ENCODE results near the gene ARPC2.
"Not testable (repeated sequence)": the region's sequence is repeated elsewhere in the genome, so short reads cannot be mapped to it uniquely, and the experiment has no call there.

ARPC2 gene

GRCh38 chr2:218216674-218217359 lies at the start of gene ARPC2:
Gene ARPC2 (plus strand): TSS chr2:218217189. CDS start chr2:218217471, 282 bp downstream.
- TF ChIP-seq, protein P1, sequence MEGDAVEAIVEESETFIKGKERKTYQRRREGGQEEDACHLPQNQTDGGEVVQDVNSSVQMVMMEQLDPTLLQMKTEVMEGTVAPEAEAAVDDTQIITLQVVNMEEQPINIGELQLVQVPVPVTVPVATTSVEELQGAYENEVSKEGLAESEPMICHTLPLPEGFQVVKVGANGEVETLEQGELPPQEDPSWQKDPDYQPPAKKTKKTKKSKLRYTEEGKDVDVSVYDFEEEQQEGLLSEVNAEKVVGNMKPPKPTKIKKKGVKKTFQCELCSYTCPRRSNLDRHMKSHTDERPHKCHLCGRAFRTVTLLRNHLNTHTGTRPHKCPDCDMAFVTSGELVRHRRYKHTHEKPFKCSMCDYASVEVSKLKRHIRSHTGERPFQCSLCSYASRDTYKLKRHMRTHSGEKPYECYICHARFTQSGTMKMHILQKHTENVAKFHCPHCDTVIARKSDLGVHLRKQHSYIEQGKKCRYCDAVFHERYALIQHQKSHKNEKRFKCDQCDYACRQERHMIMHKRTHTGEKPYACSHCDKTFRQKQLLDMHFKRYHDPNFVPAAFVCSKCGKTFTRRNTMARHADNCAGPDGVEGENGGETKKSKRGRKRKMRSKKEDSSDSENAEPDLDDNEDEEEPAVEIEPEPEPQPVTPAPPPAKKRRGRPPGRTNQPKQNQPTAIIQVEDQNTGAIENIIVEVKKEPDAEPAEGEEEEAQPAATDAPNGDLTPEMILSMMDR (IDR thresholded peaks at IDR 0.05; ENCODE audit: control extremely low read depth, extremely low read depth, low read depth, missing control alignments), result no peak
- peak; percentile 95 for DNase-seq (ENCODE audit: extremely low spot score)
- CTCF ChIA-PET, result interaction anchor here (0.7 to 1.8 kb wide), 4 partner anchors 14 to 330 kb away, joined by 3 to 8 read pairs (median 3); partner anchors contain the start of genes AAMP and PNKD
- POLR2A ChIA-PET, result interaction anchor here (1.2 kb wide), 1 partner anchor 28 kb away, joined by 4 read pairs; no protein-coding TSS in a partner anchor

- CTCF ChIA-PET, result interaction anchor here (0.7 to 2.6 kb wide), 17 partner anchors 8 to 507 kb away, joined by 3 to 15 read pairs (median 3); no protein-coding TSS in a partner anchor
- no peak for DNase-seq (ENCODE audit: extremely low spot score)
- POLR2A ChIA-PET, result no interaction called here
- TF ChIP-seq, protein P1 (IDR thresholded peaks at IDR 0.05; ENCODE audit: control extremely low read depth, extremely low read depth, low read depth, missing control alignments), result no peak
These were observed 49.0 kb upstream of the ARPC2 start for GRCh38 chr2:218168016-218168415.

GRCh38 chr2:218168635-218169462 lies 48.1 kb upstream of the ARPC2 start:
- ChIA-PET CTCF (interaction anchor here (0.7 to 2.6 kb wide), 17 partner anchors 9 to 507 kb away, joined by 3 to 15 read pairs (median 3); no protein-coding TSS in a partner anchor), POLR2A (no interaction called here)
- peak; percentile 71 for DNase-seq (ENCODE audit: extremely low spot score)
- TF ChIP-seq, protein P1 (IDR thresholded peaks at IDR 0.05; ENCODE audit: control extremely low read depth, extremely low read depth, low read depth, missing control alignments), result peak; percentile 43

DNA sequence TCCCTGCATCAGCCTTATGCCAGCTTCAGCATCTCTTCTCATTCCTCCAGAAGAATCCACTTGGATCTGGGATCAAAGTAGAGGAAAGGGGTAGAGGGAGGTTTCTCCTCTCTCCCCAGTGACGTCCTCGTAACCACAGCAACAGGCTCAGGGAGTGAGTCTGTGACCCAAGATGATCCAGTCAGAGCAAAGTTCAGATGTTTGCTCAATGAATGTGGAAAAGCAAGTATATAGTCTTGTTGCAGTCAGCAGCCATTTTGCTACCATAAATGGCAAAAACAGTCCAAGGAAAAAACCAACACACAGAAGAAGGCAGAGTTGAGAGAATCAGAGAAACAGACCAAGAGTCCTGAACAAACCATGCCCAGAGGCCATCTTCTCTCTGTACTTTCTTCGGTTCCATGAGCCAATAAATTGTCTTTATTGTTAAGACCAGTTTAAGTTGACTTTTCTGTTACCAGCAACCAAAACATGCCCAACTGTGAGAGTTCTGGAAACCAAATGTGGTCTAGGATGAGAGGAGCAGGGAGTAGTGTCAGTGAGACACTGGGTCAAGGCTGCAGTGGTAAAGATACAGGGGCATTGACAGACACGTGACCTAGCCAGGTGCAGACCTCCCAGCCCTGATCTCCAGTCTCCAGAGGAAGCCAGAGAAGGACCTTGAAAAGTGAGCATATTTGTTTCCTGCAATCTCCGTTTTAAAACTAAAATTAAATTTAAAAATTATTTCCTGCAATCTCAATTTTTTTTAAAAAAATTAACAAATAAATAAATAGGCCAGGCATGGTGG lies 47.0 kb upstream of the ARPC2 start:
- CTCF ChIA-PET, result interaction anchor here (0.7 to 2.6 kb wide), 6 partner anchors 11 to 89 kb away, joined by 3 to 15 read pairs (median 4); no protein-coding TSS in a partner anchor
- no peak for DNase-seq (ENCODE audit: extremely low spot score)
- TF ChIP-seq, protein P1 (IDR thresholded peaks at IDR 0.05; ENCODE audit: control extremely low read depth, extremely low read depth, low read depth, missing control alignments), result no peak
- POLR2A ChIA-PET, result no interaction called here

- CTCF ChIA-PET, result interaction anchor here (1.2 to 1.7 kb wide), 4 partner anchors 9 to 386 kb away, joined by 3 to 7 read pairs (median 3); no protein-coding TSS in a partner anchor
- POLR2A ChIA-PET; DNase-seq (ENCODE audit: extremely low spot score): not testable (repeated sequence)
These were observed 45.2 kb upstream of the ARPC2 start for GRCh38 chr2:218171744-218172143.

GRCh38 chr2:218172845-218173244 lies 44.1 kb upstream of the ARPC2 start:
- no peak for DNase-seq (ENCODE audit: extremely low spot score)
- TF ChIP-seq, protein P1 (IDR thresholded peaks at IDR 0.05; ENCODE audit: control extremely low read depth, extremely low read depth, low read depth, missing control alignments), result no peak
- ChIA-PET POLR2A (no interaction called here), CTCF (interaction anchor here (1.3 to 1.7 kb wide), 2 partner anchors 8 to 286 kb away, joined by 3 to 7 read pairs; no protein-coding TSS in a partner anchor)

All from GM10248 (cell line).